ENCODE data around the gene B3GAT3.
"Not testable (repeated sequence)": the region's sequence is repeated elsewhere in the genome, so short reads cannot be mapped to it uniquely, and the experiment has no call there.

Gene B3GAT3

DNA sequence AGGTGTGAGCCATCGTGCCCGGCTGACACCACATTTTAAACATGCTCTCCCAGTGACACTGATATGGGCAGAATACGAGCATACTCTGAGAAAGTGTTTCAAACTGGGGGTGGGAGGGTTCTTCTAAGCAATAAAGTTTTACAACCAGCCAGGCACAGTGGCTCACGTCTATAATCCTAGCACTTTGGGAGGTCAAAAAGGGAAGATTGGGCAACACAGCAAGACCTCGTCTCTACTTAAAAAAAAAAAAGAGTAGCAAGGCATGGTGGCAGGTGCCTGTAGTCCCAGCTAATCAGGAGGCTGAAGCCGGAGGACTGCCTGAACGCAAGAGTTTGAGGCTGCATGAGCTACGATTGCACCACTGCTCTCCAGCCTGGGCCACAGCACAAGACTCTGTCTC lies 22.4 kb upstream of the B3GAT3 start:
- Histone ChIP-seq H3K9ac (ENCODE audit: low read length in 2 of 2) (no peak overlapping the region), H3K4me3 (ENCODE audit: low read length in 2 of 2) (peak overlapping the region in 1 of 2 donors; percentile 15), H3K9me3 (ENCODE audit: control insufficient read depth in 2 of 2, low read length in 2 of 2) (no peaks in the 10 kb centered on the region), H3K4me1 (ENCODE audit: control insufficient read depth, insufficient read depth, low read length) (peaks cover 23% of the 10 kb centered on the region), H3K27me3 (ENCODE audit: control insufficient read depth in 1 of 2, insufficient read depth in 2 of 2, low read length in 2 of 2) (no peaks in the 10 kb centered on the region), H3K36me3 (ENCODE audit: control insufficient read depth in 2 of 2, insufficient read depth in 2 of 2, low read length in 2 of 2) (peaks cover 16% of the 10 kb centered on the region in 2 donors), H3K27ac (ENCODE audit: low read length) (no peak overlapping the region)

DNA sequence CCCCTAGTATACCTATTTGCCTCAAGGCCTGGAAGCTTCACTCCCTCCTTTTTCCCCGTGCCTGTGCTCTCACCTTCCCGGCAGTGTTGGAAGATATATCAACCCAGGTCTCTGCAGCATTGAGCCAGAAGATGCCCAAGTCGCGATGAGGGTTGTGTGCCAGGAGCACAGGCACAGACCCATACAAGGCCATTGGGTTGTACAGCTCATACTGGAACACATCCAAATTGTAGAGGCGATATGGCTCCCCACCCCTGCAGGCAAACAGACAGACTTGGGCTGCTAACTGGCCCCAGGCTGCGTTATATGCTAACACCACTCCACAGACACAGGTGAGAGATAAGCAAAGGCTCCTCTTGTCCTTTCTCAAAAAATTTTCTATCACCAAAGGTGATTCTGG lies 10.7 kb upstream of the B3GAT3 start:
- H3K36me3 ChIP-seq (ENCODE audit: control insufficient read depth in 2 of 2, insufficient read depth in 2 of 2, low read length in 2 of 2): peaks cover 71 to 73% of the 10 kb centered on the region in 2 donors
- no peaks in the 10 kb centered on the region for H3K9me3 ChIP-seq (ENCODE audit: control insufficient read depth in 2 of 2, low read length in 2 of 2)
- H3K27me3 ChIP-seq (ENCODE audit: control insufficient read depth in 1 of 2, insufficient read depth in 2 of 2, low read length in 2 of 2): no peaks in the 10 kb centered on the region
- H3K4me3 ChIP-seq (ENCODE audit: low read length in 2 of 2): peak overlapping the region in 1 of 2 donors; percentile 34
- peaks cover 6% of the 10 kb centered on the region for H3K4me1 ChIP-seq (ENCODE audit: control insufficient read depth, insufficient read depth, low read length)
- H3K27ac ChIP-seq (ENCODE audit: low read length): peak overlapping the region; percentile 18
- peak overlapping the region in 1 of 2 donors; percentile 13 for H3K9ac ChIP-seq (ENCODE audit: low read length in 2 of 2)

DNA sequence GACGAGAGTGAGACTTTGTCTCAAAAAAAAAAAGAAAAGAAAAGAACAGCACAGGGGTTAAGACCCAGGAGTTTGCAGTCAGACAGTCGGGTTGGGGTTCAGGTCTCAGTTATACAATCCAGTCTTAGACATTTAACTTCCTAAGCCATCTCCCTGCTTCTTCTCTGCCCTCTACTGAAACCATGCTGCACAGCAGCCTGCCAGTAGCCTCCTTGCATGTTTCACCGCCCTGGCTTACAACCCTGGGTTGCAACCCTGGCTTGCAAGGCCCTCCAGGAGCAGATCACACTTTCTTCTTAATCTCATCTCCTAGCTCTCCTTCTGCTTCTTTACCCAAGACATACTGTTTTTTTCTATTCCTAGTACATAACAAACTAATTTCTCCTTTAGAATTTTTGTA lies 5.9 kb upstream of the B3GAT3 start:
- Histone ChIP-seq H3K9ac (ENCODE audit: low read length in 2 of 2) (no peak overlapping the region), H3K4me3 (ENCODE audit: low read length in 2 of 2) (no peak overlapping the region), H3K36me3 (ENCODE audit: control insufficient read depth in 2 of 2, insufficient read depth in 2 of 2, low read length in 2 of 2) (peaks cover 64 to 66% of the 10 kb centered on the region in 2 donors), H3K9me3 (ENCODE audit: control insufficient read depth in 2 of 2, low read length in 2 of 2) (no peaks in the 10 kb centered on the region), H3K27me3 (ENCODE audit: control insufficient read depth in 1 of 2, insufficient read depth in 2 of 2, low read length in 2 of 2) (no peaks in the 10 kb centered on the region), H3K4me1 (ENCODE audit: control insufficient read depth, insufficient read depth, low read length) (peaks cover 4% of the 10 kb centered on the region), H3K27ac (ENCODE audit: low read length) (no peak overlapping the region)

DNA sequence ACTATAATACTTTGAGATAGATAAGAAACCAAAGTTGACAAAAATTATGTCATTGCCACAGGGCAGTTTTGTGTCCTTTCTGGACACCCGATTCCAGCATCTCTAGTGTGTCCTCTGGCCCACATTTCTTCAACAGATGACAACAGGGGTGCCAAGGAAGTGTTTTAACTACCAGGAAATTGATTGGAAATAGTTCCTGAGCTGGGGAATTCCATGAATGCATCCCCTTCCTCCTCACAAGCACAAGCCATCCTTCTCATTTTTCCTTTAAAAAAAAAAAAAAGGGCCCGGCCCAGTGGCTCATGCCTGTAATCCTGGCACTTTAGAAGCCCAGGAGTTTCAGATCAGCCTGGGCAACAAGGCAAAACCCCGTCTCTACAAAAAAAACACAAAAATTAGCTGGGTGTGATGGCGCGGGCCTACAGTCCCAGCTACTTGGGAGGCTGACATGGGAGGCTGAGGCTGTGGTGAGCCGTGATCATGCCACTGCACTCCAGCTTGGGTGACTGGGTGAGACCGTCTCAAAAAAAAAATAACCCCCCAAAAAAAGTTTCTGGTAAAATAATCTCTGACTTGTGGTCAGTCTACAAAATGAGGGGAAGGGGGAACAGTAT lies 797 bp upstream of the B3GAT3 start:
- H3K27me3 ChIP-seq (ENCODE audit: control insufficient read depth in 1 of 2, insufficient read depth in 2 of 2, low read length in 2 of 2): no peaks in the 10 kb centered on the region
- H3K9me3 ChIP-seq (ENCODE audit: control insufficient read depth in 2 of 2, low read length in 2 of 2): no peaks in the 10 kb centered on the region
- H3K9ac ChIP-seq (ENCODE audit: low read length in 2 of 2): peak overlapping the region in 1 of 2 donors; percentile 66
- H3K27ac ChIP-seq (ENCODE audit: low read length): peak overlapping the region; percentile 85
- H3K4me1 ChIP-seq (ENCODE audit: control insufficient read depth, insufficient read depth, low read length): peaks cover 17% of the 10 kb centered on the region
- H3K4me3 ChIP-seq (ENCODE audit: low read length in 2 of 2): peak overlapping the region; percentile 68 to 88
- H3K36me3 ChIP-seq (ENCODE audit: control insufficient read depth in 2 of 2, insufficient read depth in 2 of 2, low read length in 2 of 2): peaks cover 19 to 22% of the 10 kb centered on the region in 2 donors

DNA sequence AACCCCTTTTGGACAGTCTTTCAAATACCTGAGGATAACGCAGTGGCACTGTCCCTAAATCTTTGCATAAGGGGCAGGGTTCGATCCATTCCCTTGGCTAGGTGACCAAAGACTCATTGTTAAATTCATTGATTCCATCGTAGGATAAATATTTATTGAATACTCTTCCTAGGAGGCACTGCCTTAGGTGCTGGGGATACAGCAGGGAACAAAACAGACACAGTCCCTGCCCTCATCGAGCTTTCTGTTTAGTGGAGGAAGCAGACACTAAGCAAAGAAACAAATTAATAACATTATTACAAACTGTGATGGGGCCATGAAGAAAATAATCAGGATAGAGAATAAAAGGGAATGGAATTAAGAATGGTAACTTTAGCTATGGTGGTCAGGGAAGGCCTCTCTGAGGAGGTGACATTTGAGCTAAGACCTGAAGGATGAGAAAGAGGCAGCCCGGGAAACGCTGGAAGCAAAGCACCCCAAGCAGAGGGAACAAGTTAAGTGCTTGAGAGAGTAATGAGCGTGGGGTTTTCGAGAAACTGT lies 689 bp downstream of the B3GAT3 start:
- H3K27ac ChIP-seq (ENCODE audit: low read length): peak overlapping the region; percentile 85
- H3K9ac ChIP-seq (ENCODE audit: low read length in 2 of 2): peak overlapping the region; percentile 66 to 84
- peaks cover 17% of the 10 kb centered on the region for H3K4me1 ChIP-seq (ENCODE audit: control insufficient read depth, insufficient read depth, low read length)
- peak overlapping the region; percentile 84 to 88 for H3K4me3 ChIP-seq (ENCODE audit: low read length in 2 of 2)
- H3K27me3 ChIP-seq (ENCODE audit: control insufficient read depth in 1 of 2, insufficient read depth in 2 of 2, low read length in 2 of 2): no peaks in the 10 kb centered on the region
- no peaks in the 10 kb centered on the region for H3K9me3 ChIP-seq (ENCODE audit: control insufficient read depth in 2 of 2, low read length in 2 of 2)
- peaks cover 10 to 12% of the 10 kb centered on the region in 2 donors for H3K36me3 ChIP-seq (ENCODE audit: control insufficient read depth in 2 of 2, insufficient read depth in 2 of 2, low read length in 2 of 2)

DNA sequence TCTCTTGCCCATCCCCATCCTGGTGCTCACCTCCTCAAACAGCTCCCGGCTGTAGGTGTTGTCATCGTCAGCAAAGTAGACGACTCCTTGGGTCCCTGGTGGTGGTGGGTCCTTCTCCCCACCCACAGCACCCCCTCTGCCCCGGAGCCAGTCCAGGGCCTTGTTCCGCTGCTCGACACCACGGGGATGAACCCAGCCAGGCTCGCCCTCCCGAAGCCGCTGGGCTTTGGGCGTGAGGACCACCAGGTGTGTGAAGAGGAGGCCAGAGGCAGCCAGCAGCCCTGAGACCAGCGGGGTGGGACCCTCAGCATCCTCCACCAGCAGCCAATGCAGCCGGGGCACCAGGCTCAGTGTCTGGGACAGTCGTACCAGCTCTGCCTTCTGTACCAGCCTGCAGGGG lies 4.8 kb downstream of the B3GAT3 start:
- H3K36me3 ChIP-seq (ENCODE audit: control insufficient read depth in 2 of 2, insufficient read depth in 2 of 2, low read length in 2 of 2); H3K9me3 ChIP-seq (ENCODE audit: control insufficient read depth in 2 of 2, low read length in 2 of 2); H3K4me3 ChIP-seq (ENCODE audit: low read length in 2 of 2); H3K27me3 ChIP-seq (ENCODE audit: control insufficient read depth in 1 of 2, insufficient read depth in 2 of 2, low read length in 2 of 2); H3K27ac ChIP-seq (ENCODE audit: low read length); H3K9ac ChIP-seq (ENCODE audit: low read length in 2 of 2): not testable (repeated sequence)
- H3K4me1 ChIP-seq (ENCODE audit: control insufficient read depth, insufficient read depth, low read length): peaks cover 24% of the 10 kb centered on the region

DNA sequence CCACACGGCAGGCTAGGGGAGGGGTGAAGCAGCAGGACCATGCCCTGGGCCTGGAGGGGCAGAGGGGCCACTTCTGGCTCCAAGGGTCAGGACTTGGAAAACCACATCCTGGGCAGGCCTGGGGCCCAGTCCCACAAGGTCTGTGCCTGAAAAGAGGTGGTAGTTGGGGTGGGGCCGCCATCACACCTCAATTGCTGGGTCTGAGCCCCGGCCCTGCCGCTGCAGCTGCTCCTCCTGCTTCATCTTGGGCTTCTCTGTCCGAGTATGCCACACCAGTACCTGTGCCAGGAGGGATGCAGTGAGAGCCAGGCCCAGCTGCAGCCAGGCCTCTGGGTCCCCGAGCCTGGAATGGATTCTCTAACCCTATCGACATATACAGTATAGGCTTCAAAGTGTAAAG lies 6.3 kb downstream of the B3GAT3 start:
- peaks cover 0 to 4% of the 10 kb centered on the region in 2 donors for H3K36me3 ChIP-seq (ENCODE audit: control insufficient read depth in 2 of 2, insufficient read depth in 2 of 2, low read length in 2 of 2)
- H3K4me1 ChIP-seq (ENCODE audit: control insufficient read depth, insufficient read depth, low read length): peaks cover 28% of the 10 kb centered on the region
- no peaks in the 10 kb centered on the region for H3K9me3 ChIP-seq (ENCODE audit: control insufficient read depth in 2 of 2, low read length in 2 of 2)
- H3K27ac ChIP-seq (ENCODE audit: low read length): no peak overlapping the region
- H3K4me3 ChIP-seq (ENCODE audit: low read length in 2 of 2): no peak overlapping the region
- H3K9ac ChIP-seq (ENCODE audit: low read length in 2 of 2): no peak overlapping the region
- no peaks in the 10 kb centered on the region for H3K27me3 ChIP-seq (ENCODE audit: control insufficient read depth in 1 of 2, insufficient read depth in 2 of 2, low read length in 2 of 2)

DNA sequence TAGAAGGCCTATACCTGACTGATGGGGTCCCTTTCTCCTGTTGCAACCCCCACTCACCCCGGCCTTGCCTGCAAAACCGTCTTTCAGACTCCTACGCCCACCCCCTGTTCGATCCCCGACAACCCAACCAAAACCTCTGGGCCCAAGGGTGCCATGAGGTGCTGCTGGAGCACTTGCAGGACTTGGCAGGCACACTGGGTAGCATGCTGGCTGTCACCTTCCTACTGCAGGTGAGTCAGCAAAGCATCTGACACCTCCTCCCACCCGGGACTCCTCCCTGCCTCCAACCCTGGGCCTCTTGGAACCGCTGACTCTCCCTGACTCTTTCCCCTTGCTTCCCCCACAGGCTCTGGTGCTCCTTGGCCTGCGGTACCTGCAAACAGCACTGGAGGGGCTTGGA lies 7.5 kb downstream of the B3GAT3 start:
- Histone ChIP-seq H3K9ac (ENCODE audit: low read length in 2 of 2) (no peak overlapping the region), H3K27ac (ENCODE audit: low read length) (peak overlapping the region; percentile 88), H3K27me3 (ENCODE audit: control insufficient read depth in 1 of 2, insufficient read depth in 2 of 2, low read length in 2 of 2) (no peaks in the 10 kb centered on the region), H3K4me3 (ENCODE audit: low read length in 2 of 2) (no peak overlapping the region), H3K9me3 (ENCODE audit: control insufficient read depth in 2 of 2, low read length in 2 of 2) (no peaks in the 10 kb centered on the region), H3K36me3 (ENCODE audit: control insufficient read depth in 2 of 2, insufficient read depth in 2 of 2, low read length in 2 of 2) (peaks cover under 1 to 9% of the 10 kb centered on the region in 2 donors), H3K4me1 (ENCODE audit: control insufficient read depth, insufficient read depth, low read length) (peaks cover 31% of the 10 kb centered on the region)

DNA sequence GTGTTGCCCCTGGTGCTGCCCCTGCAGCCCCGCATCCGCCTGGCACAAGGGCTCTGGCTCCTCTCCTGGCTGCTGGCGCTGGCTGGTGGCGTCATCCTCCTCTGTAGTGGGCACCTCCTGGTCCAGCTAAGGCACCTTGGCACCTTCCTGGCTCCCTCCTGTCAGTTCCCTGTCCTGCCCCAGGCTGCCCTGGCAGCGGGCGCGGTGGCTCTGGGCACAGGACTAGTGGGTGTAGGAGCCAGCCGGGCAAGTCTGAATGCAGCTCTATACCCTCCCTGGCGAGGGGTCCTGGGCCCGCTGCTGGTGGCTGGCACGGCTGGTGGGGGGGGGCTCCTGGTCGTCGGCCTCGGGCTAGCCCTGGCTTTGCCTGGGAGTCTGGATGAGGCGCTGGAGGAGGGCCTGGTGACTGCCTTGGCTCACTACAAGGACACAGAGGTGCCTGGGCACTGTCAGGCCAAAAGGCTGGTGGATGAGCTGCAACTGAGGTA lies 8.5 kb downstream of the B3GAT3 start:
- no peaks in the 10 kb centered on the region for H3K9me3 ChIP-seq (ENCODE audit: control insufficient read depth in 2 of 2, low read length in 2 of 2)
- H3K9ac ChIP-seq (ENCODE audit: low read length in 2 of 2): peak overlapping the region; percentile 55 to 93
- no peaks in the 10 kb centered on the region for H3K27me3 ChIP-seq (ENCODE audit: control insufficient read depth in 1 of 2, insufficient read depth in 2 of 2, low read length in 2 of 2)
- H3K4me3 ChIP-seq (ENCODE audit: low read length in 2 of 2): peak overlapping the region; percentile 22 to 87
- H3K36me3 ChIP-seq (ENCODE audit: control insufficient read depth in 2 of 2, insufficient read depth in 2 of 2, low read length in 2 of 2): peaks cover 6 to 13% of the 10 kb centered on the region in 2 donors
- peaks cover 33% of the 10 kb centered on the region for H3K4me1 ChIP-seq (ENCODE audit: control insufficient read depth, insufficient read depth, low read length)
- H3K27ac ChIP-seq (ENCODE audit: low read length): peak overlapping the region; percentile 88

DNA sequence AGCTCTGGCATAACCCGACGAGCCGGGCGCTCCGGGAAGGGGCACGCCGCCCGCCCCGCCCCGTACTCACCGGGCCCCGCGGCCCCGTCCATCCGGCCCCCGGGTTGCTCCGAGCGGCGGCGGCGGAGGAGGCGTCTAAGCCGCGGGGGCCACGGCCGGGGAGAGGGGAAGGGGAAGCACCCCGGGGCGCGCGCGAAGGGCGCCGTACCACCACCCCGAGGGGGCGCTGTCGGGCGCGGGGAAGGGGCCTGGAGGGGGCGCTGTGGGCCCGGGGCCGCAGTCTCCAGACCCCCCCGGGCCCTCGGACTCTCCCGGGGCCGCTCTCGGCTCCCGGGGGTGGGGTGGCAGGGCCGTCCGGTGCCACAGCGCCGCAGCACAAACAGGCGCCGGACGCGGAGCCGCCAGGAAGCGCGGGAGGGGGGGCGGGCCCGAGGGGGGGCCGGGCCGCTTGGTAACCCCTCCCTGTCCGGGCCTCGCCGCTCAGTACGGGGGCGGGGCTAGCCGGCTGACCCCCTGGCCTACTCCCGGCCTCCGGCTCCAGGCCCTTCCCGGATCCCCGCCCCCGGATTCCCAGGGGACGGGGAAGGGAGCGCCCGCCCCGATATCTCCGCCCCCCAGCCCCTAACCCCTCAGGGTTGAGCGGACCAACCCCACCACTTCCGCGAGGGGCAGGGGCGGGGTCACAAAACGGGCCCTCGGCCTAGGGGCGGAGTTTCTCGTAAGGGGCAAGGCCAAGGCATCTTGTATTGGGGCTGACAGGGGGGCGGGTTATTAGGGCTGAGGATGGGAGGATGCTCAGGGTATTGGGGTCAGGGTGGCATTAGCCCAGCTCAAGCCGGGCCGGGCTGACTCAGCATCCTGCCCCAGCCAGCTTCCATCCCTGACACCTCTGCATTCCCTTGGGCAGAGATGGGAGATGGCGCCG lies 9.2 kb downstream of the B3GAT3 start, which contains the start of the genes EML3 and ROM1:
Gene EML3 (minus strand): TSS at position 410 of the 925 bp plus-strand sequence. CDS start 318 bp downstream, at position 92.
Gene ROM1 (plus strand): TSS at position 892 of the 925 bp plus-strand sequence. CDS start 25 bp downstream, at position 917.
- H3K4me3 ChIP-seq (ENCODE audit: low read length in 2 of 2): peak within 1 kb of the TSS; percentile 84 to 87
- peaks cover 11 to 13% of the 10 kb centered on the region in 2 donors for H3K36me3 ChIP-seq (ENCODE audit: control insufficient read depth in 2 of 2, insufficient read depth in 2 of 2, low read length in 2 of 2)
- no peaks in the 10 kb centered on the region for H3K27me3 ChIP-seq (ENCODE audit: control insufficient read depth in 1 of 2, insufficient read depth in 2 of 2, low read length in 2 of 2)
- H3K4me1 ChIP-seq (ENCODE audit: control insufficient read depth, insufficient read depth, low read length): peaks cover 33% of the 10 kb centered on the region
- peak within 1 kb of the TSS; percentile 88 for H3K27ac ChIP-seq (ENCODE audit: low read length)
- H3K9ac ChIP-seq (ENCODE audit: low read length in 2 of 2): peak within 1 kb of the TSS; percentile 86 to 93
- H3K9me3 ChIP-seq (ENCODE audit: control insufficient read depth in 2 of 2, low read length in 2 of 2): no peaks in the 10 kb centered on the region
